SK-N-SH treated with all-trans-retinoic acid at 6 μM for 48 hours (cell line): ENCODE measurements around the gene MVB12B.

ENCODE experiments used
- ATAC-seq: fragments of 200-7000 bp; cut with Tn5 transposase; 3 replicates; pipeline ENCODE4 v1.9.1; 2020; ENCODE audit warnings: mild to moderate bottlenecking, moderate library complexity
- ARNTL ChIP-seq: fragments of 450-650 bp; formaldehyde crosslinking; IDR thresholded peaks from 2 replicates; pipeline ENCODE4 v1.5.0; 2020; ENCODE audit warnings: low read depth, mild to moderate bottlenecking, moderate library complexity, borderline replicate concordance
- BACH2 ChIP-seq: fragments of 250-450 bp; sonication (Bioruptor Pico); IDR thresholded peaks from 2 replicates; pipeline ENCODE4 v1.9.0; 2021; ENCODE audit warnings: mild to moderate bottlenecking, borderline replicate concordance
- CSDC2 ChIP-seq: fragments of 250-450 bp; sonication (Bioruptor Pico); IDR thresholded peaks from 2 replicates; pipeline ENCODE4 v1.5.0; 2020; ENCODE audit warnings: mild to moderate bottlenecking, moderate library complexity
- ESRRG ChIP-seq: fragments of 250-450 bp; sonication (Bioruptor Pico); IDR thresholded peaks from 2 replicates; pipeline ENCODE4 v1.6.1; 2021; ENCODE audit warnings: mild to moderate bottlenecking
- ISL1 ChIP-seq: fragments of 250-450 bp; sonication (Bioruptor Pico); IDR thresholded peaks from 2 replicates; pipeline ENCODE4 v2.1.2; 2022; ENCODE audit warnings: mild to moderate bottlenecking, moderate library complexity
- OSR1 ChIP-seq: fragments of 250-450 bp; sonication (Bioruptor Pico); IDR thresholded peaks from 2 replicates; pipeline ENCODE4 v1.8.0; 2022; ENCODE audit warnings: moderate library complexity, mild to moderate bottlenecking, inconsistent platforms
- PPARA ChIP-seq: fragments of 250-450 bp; sonication (Bioruptor Pico); IDR thresholded peaks from 2 replicates; pipeline ENCODE4 v1.5.0; 2020; ENCODE audit warnings: mild to moderate bottlenecking, borderline replicate concordance
- RARB ChIP-seq: fragments of 250-450 bp; sonication (Bioruptor Pico); IDR thresholded peaks from 2 replicates; pipeline ENCODE4 v1.8.0; 2021; ENCODE audit warnings: mild to moderate bottlenecking, moderate library complexity
- SNAI2 ChIP-seq: fragments of 250-450 bp; sonication (Bioruptor Pico); IDR thresholded peaks from 2 replicates; pipeline ENCODE4 v1.5.0; 2020; ENCODE audit warnings: mild to moderate bottlenecking, moderate library complexity
- TCF4 ChIP-seq: fragments of 250-450 bp; sonication (Bioruptor Pico); IDR thresholded peaks from 2 replicates; pipeline ENCODE4 v1.8.0; 2021; ENCODE audit warnings: mild to moderate bottlenecking, moderate library complexity, borderline replicate concordance
- TOX ChIP-seq: fragments of 250-450 bp; sonication (Bioruptor Pico); IDR thresholded peaks from 2 replicates; pipeline ENCODE4 v1.8.0; 2021; ENCODE audit warnings: mild to moderate bottlenecking, moderate library complexity, borderline replicate concordance
- ZC3H10 ChIP-seq: fragments of 250-450 bp; sonication (Bioruptor Pico); IDR thresholded peaks from 2 replicates; pipeline ENCODE4 v1.5.1; 2021; ENCODE audit warnings: mild to moderate bottlenecking, moderate library complexity
- ZFP3 ChIP-seq: fragments of 250-450 bp; sonication (Bioruptor Pico); IDR thresholded peaks from 2 replicates; pipeline ENCODE4 v1.5.0; 2020; ENCODE audit warnings: mild to moderate bottlenecking, moderate library complexity
- ZFP30 ChIP-seq: fragments of 450-650 bp; formaldehyde crosslinking; IDR thresholded peaks from 2 replicates; pipeline ENCODE4 v1.5.0; 2022; ENCODE audit warnings: mild to moderate bottlenecking, moderate library complexity
- ZNF565 ChIP-seq: fragments of 450-650 bp; formaldehyde crosslinking; conservative IDR thresholded peaks from 2 replicates; pipeline ENCODE4 v1.5.0; 2020; ENCODE audit warnings: low read depth, mild to moderate bottlenecking, moderate library complexity
- ZNF70 ChIP-seq: fragments of 450-650 bp; formaldehyde crosslinking; IDR thresholded peaks from 2 replicates; pipeline ENCODE4 v1.5.0; 2020; ENCODE audit warnings: mild to moderate bottlenecking, moderate library complexity
- ZNF8 ChIP-seq: fragments of 450-650 bp; formaldehyde crosslinking; IDR thresholded peaks from 2 replicates; pipeline ENCODE4 v1.5.0; 2020; ENCODE audit warnings: mild to moderate bottlenecking, moderate library complexity
- TF ChIP-seq, protein P1 (sequence below): fragments of 250-450 bp; sonication (Bioruptor Pico); IDR thresholded peaks from 2 replicates; pipeline ENCODE4 v1.8.0; 2020; ENCODE audit warnings: mild to moderate bottlenecking, moderate library complexity, borderline replicate concordance
- TF ChIP-seq, protein P2 (sequence below): fragments of 250-450 bp; sonication (Bioruptor Pico); IDR thresholded peaks from 2 replicates; pipeline ENCODE4 v1.8.0; 2021; ENCODE audit warnings: low read depth, mild to moderate bottlenecking, moderate library complexity, borderline replicate concordance
- TF ChIP-seq, protein P3 (sequence below): fragments of 250-450 bp; sonication (Bioruptor Pico); IDR thresholded peaks from 2 replicates; pipeline ENCODE4 v1.5.1; 2021; ENCODE audit warnings: mild to moderate bottlenecking, moderate library complexity
- TF ChIP-seq, protein P4 (sequence below): fragments of 250-450 bp; sonication (Bioruptor Pico); IDR thresholded peaks from 2 replicates; pipeline ENCODE4 v1.5.0; 2020; ENCODE audit warnings: mild to moderate bottlenecking, moderate library complexity
- TF ChIP-seq, protein P5 (sequence below): fragments of 250-450 bp; sonication (Bioruptor Pico); IDR thresholded peaks from 2 replicates; pipeline ENCODE4 v1.5.1; 2020; ENCODE audit warnings: low read depth, mild to moderate bottlenecking, moderate library complexity

Gene MVB12B

DNA sequence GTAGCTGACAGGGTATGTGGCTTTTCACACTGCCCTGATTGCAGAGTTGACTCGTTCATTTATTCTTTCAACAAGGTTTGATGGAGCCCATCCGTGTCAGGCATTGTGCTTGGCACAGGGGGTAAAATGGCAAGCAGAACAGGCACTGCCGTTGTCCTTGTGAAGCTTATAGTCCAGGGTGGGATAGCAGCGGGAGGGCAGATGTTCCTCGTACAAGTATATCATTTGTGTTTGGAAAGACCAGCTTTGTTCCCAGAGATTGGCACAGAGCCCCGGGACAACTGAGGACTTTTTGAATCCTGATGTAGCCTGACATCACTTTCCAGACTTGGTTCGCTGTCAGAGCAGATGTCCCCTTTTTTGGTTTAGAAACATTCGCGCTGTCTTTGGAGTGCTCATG lies 50.9 kb downstream of the MVB12B start:
- no peak for TF ChIP-seq ZNF70 (CRISPR knock-in tag)
- TF ChIP-seq BACH2, result no peak
- TF ChIP-seq PPARA, result no peak
- TF ChIP-seq ZC3H10 (CRISPR knock-in tag), result no peak
- no peak for TF ChIP-seq OSR1 (CRISPR knock-in tag)
- TF ChIP-seq ZFP3 (CRISPR knock-in tag), result no peak
- TF ChIP-seq TOX (CRISPR knock-in tag), result no peak
- ATAC-seq, result no peak

DNA sequence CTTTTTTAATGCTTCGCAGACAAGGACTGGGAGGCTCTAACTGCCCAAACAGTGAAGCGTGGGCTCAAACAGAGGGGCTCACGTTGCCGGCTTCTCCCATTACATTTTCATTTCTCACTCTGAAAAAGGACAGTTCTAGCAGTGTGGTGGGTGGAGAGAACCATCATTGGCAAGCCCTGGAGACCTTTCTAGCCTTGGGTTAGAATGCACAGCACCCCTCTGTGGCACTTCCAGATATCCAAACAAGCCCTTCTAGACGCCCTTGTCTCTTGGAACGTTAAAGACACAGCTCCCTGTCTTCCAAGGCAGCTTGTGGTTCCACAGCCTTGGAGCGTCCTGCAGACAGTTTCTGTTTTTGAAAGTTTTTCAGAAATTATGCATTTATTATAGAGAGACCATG lies 52.1 kb downstream of the MVB12B start:
- no peak for TF ChIP-seq ZNF8 (CRISPR knock-in tag)
- ATAC-seq, result no peak

DNA sequence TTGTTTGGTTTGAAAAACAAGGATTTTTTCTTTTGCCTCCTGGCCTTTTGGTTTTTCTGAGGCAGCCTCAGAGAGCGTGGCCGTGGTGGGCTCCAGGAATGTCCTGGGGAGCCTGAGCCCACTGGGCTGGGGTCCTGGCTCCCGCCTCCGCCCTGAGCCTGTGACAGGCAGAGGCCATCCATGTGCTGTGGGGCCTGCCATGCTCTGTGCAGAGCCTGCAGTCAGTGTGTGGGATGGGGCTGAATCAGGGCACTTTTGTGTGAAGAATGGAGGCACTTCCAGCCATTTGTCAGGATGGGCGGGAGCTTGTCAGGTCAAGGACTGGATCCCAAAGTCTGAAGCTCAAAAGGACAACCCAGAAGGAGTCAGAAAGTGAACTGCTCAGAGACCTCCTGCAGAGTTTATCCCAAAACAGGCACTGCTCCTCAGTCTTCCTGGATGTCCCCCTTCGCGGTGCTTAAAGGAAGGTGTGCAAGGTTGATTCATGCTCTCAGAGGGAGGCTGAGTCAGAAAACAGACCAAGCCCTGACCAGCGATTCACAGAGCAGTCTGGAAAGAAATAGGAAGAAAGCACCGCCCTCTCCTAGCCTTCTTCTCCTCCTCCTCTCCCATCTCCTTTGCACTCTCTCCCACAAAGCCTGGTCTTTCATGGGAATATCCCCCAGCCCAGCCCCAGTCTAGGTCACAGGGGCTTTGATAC lies 53.2 kb downstream of the MVB12B start:
- peak; percentile 36; the same call in 2 of the 3 replicates for ATAC-seq
- TF ChIP-seq ESRRG (CRISPR knock-in tag) (no peak), PPARA (no peak), ZNF565 (CRISPR knock-in tag) (no peak), ZFP30 (CRISPR knock-in tag) (no peak), TOX (CRISPR knock-in tag) (no peak), ZFP3 (CRISPR knock-in tag) (no peak), ISL1 (CRISPR knock-in tag) (no peak), OSR1 (CRISPR knock-in tag) (no peak)
- TF ChIP-seq, protein P1, sequence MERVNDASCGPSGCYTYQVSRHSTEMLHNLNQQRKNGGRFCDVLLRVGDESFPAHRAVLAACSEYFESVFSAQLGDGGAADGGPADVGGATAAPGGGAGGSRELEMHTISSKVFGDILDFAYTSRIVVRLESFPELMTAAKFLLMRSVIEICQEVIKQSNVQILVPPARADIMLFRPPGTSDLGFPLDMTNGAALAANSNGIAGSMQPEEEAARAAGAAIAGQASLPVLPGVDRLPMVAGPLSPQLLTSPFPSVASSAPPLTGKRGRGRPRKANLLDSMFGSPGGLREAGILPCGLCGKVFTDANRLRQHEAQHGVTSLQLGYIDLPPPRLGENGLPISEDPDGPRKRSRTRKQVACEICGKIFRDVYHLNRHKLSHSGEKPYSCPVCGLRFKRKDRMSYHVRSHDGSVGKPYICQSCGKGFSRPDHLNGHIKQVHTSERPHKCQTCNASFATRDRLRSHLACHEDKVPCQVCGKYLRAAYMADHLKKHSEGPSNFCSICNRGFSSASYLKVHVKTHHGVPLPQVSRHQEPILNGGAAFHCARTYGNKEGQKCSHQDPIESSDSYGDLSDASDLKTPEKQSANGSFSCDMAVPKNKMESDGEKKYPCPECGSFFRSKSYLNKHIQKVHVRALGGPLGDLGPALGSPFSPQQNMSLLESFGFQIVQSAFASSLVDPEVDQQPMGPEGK (CRISPR knock-in tag), result no peak
- TF ChIP-seq, all 23 proteins: peak for 0

DNA sequence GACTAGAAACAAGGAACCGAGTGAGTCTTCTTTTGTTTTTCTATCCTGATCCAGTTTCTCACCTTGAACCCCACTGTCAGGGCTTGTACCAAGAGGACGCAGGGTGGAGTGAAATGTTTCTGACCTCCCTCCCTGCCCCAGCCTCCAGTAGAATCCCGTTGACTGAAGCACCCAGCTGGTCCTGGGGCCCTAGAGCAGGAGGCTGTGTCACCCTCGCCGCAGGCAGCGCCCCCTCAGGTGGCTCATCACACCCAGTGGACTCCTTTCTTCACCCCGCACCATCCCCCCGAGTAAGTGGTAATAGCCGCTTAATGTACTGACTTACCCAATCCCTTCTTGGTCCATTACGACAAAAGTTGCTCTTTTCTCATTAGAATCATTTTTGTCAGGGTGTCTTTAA lies 53.8 kb downstream of the MVB12B start:
- ATAC-seq, result no peak
- no peak for TF ChIP-seq ARNTL
- no peak for TF ChIP-seq TCF4 (CRISPR knock-in tag)
- no peak for TF ChIP-seq ESRRG (CRISPR knock-in tag)
- TF ChIP-seq, protein P2, sequence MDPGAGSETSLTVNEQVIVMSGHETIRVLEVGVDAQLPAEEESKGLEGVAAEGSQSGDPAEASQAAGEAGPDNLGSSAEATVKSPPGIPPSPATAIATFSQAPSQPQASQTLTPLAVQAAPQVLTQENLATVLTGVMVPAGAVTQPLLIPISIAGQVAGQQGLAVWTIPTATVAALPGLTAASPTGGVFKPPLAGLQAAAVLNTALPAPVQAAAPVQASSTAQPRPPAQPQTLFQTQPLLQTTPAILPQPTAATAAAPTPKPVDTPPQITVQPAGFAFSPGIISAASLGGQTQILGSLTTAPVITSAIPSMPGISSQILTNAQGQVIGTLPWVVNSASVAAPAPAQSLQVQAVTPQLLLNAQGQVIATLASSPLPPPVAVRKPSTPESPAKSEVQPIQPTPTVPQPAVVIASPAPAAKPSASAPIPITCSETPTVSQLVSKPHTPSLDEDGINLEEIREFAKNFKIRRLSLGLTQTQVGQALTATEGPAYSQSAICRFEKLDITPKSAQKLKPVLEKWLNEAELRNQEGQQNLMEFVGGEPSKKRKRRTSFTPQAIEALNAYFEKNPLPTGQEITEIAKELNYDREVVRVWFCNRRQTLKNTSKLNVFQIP, result no peak
- TF ChIP-seq SNAI2, result no peak
- TF ChIP-seq OSR1 (CRISPR knock-in tag), result no peak
- TF ChIP-seq, protein P3, sequence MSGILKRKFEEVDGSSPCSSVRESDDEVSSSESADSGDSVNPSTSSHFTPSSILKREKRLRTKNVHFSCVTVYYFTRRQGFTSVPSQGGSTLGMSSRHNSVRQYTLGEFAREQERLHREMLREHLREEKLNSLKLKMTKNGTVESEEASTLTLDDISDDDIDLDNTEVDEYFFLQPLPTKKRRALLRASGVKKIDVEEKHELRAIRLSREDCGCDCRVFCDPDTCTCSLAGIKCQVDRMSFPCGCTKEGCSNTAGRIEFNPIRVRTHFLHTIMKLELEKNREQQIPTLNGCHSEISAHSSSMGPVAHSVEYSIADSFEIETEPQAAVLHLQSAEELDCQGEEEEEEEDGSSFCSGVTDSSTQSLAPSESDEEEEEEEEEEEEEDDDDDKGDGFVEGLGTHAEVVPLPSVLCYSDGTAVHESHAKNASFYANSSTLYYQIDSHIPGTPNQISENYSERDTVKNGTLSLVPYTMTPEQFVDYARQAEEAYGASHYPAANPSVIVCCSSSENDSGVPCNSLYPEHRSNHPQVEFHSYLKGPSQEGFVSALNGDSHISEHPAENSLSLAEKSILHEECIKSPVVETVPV (CRISPR knock-in tag), result no peak
- TF ChIP-seq ZFP3 (CRISPR knock-in tag), result no peak
- no peak for TF ChIP-seq ZFP30 (CRISPR knock-in tag)
- no peak for TF ChIP-seq ISL1 (CRISPR knock-in tag)
- TF ChIP-seq RARB (CRISPR knock-in tag), result no peak
- TF ChIP-seq ZC3H10 (CRISPR knock-in tag), result no peak
- TF ChIP-seq, protein P4, sequence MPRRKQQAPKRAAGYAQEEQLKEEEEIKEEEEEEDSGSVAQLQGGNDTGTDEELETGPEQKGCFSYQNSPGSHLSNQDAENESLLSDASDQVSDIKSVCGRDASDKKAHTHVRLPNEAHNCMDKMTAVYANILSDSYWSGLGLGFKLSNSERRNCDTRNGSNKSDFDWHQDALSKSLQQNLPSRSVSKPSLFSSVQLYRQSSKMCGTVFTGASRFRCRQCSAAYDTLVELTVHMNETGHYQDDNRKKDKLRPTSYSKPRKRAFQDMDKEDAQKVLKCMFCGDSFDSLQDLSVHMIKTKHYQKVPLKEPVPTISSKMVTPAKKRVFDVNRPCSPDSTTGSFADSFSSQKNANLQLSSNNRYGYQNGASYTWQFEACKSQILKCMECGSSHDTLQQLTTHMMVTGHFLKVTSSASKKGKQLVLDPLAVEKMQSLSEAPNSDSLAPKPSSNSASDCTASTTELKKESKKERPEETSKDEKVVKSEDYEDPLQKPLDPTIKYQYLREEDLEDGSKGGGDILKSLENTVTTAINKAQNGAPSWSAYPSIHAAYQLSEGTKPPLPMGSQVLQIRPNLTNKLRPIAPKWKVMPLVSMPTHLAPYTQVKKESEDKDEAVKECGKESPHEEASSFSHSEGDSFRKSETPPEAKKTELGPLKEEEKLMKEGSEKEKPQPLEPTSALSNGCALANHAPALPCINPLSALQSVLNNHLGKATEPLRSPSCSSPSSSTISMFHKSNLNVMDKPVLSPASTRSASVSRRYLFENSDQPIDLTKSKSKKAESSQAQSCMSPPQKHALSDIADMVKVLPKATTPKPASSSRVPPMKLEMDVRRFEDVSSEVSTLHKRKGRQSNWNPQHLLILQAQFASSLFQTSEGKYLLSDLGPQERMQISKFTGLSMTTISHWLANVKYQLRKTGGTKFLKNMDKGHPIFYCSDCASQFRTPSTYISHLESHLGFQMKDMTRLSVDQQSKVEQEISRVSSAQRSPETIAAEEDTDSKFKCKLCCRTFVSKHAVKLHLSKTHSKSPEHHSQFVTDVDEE, result no peak
- TF ChIP-seq CSDC2 (CRISPR knock-in tag), result no peak
- TF ChIP-seq, protein P5, sequence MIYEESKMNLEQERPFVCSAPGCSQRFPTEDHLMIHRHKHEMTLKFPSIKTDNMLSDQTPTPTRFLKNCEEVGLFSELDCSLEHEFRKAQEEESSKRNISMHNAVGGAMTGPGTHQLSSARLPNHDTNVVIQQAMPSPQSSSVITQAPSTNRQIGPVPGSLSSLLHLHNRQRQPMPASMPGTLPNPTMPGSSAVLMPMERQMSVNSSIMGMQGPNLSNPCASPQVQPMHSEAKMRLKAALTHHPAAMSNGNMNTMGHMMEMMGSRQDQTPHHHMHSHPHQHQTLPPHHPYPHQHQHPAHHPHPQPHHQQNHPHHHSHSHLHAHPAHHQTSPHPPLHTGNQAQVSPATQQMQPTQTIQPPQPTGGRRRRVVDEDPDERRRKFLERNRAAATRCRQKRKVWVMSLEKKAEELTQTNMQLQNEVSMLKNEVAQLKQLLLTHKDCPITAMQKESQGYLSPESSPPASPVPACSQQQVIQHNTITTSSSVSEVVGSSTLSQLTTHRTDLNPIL (CRISPR knock-in tag), result no peak
- TF ChIP-seq PPARA, result no peak
